ENCODE data around the gene GAR1. TPM values are rescaled to one million over a fixed set of nuclear protein-coding genes. Genes with fewer than 3 reads are reported as not detected.
"Not testable (repeated sequence)": the region's sequence is repeated elsewhere in the genome, so short reads cannot be mapped to it uniquely, and the experiment has no call there.

GAR1 gene
- 10 to 100 TPM; 14.5 to 17.8 TPM for total RNA-seq
- 28.5 TPM for polyA plus RNA-seq (ENCODE audit: insufficient read depth, low read depth, low replicate concordance)
- long read RNA-seq, donor 1, transcript GAR1-201 (7 exons, 1,224 nt) = major isoform, 10 of 26 reads
- long read RNA-seq, donor 1, partial matches to known transcripts = 14 of 26 reads
- long read RNA-seq, donor 1, other reads (novel, unspliced or antisense) = 0 of 26 reads
- long read RNA-seq, donor 2, partial matches to known transcripts = 18 of 21 reads
- long read RNA-seq, donor 2, other reads (novel, unspliced or antisense) = 0 of 21 reads

DNA sequence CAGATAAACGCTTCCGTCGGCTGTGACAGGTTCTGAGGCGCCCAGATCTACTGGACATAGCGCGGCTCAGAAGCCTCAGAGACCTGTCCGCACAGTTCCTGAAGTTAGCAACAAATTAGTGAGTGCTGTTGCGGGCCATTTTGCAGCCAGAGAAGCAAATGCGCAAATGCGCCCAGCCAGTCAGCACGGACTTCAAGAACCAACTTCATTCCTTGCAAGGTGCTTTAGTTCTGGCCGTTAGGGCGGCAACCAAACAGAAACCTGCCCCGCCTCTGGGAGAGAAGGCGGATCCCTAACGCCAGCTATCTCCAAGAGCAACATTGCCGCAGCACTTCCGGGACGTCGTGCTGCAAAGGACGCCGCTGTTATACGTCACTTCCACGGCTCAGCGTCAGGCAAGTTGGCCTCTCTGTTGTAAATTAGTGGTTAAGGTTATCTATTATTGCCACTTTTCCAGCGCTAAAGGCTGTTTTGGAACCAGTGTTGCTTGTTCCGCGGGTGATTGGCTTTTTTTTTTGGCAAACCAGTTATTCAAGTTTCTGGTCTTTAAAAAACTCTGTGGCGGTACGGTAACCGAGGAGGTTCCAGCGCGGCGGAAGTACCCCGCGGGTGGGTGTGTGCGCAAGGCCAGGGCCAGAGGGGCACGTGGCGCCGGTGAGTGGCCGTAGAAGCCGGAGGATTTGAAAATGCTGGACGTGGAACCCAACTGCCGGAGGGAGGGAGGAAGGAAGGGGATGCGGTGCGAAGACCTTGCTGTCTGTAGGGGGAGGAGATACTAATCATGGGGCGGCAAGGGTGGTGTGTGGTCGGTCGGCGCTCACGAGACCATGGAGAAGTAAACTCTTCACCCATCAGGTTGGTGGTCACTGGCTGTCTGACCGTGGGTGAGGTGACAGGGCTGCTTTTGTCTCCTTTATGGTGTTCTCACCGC lies at the start of gene GAR1:
TSS of gene GAR1 (plus strand) at position 612 of the 931 bp plus-strand sequence. CDS start 403 bp downstream, outside the sequence.
- WGBS, 2 donors = 0% methylated on average over 22 to 53 of the region's 53 CpGs
- Histone ChIP-seq H3K27me3 (no peaks in the 10 kb centered on the region), H3K4me1 (peaks cover 8% of the 10 kb centered on the region), H3K36me3 (ENCODE audit: low read depth, missing control alignments) (no peaks in the 10 kb centered on the region), H3K9me3 (no peaks in the 10 kb centered on the region), H3K27ac (peak within 1 kb of the TSS; percentile 89 to 92), H3K4me3 (peak within 1 kb of the TSS; percentile 84 to 87)
- peak; percentile 97 for DNase-seq
- TF ChIP-seq, protein P1, sequence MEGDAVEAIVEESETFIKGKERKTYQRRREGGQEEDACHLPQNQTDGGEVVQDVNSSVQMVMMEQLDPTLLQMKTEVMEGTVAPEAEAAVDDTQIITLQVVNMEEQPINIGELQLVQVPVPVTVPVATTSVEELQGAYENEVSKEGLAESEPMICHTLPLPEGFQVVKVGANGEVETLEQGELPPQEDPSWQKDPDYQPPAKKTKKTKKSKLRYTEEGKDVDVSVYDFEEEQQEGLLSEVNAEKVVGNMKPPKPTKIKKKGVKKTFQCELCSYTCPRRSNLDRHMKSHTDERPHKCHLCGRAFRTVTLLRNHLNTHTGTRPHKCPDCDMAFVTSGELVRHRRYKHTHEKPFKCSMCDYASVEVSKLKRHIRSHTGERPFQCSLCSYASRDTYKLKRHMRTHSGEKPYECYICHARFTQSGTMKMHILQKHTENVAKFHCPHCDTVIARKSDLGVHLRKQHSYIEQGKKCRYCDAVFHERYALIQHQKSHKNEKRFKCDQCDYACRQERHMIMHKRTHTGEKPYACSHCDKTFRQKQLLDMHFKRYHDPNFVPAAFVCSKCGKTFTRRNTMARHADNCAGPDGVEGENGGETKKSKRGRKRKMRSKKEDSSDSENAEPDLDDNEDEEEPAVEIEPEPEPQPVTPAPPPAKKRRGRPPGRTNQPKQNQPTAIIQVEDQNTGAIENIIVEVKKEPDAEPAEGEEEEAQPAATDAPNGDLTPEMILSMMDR (IDR thresholded peaks at IDR 0.05) = no peak
- no peak for TF ChIP-seq POLR2A (IDR thresholded peaks at IDR 0.05)
- intact Hi-C loops (cut with DNase I; ENCODE audit: low total_unique reads) = loop anchor here (10.0 kb wide), 1 partner anchor 121 kb away; no protein-coding TSS in a partner anchor

DNA sequence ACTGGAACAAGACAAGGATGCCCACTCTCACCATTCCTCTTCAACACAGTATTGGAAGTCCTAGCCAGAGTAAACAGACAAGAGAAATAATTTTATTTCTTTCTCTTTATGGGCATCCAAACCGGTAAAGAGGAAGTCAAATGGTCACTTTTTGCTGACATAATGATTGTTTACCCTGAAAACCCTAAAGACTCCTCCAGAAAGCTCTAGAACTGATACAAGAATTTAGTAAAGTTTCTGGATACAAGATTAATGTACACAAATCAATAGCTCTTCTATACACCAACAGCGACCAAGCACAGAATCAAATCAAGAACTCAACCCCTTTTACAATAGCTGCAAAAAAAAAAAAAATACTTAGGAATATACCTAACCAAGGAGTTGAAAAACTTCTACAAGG lies 33.5 kb upstream of the GAR1 start:
- intact Hi-C loops (cut with DNase I; ENCODE audit: low total_unique reads); H3K4me1 ChIP-seq; DNase-seq; H3K9me3 ChIP-seq; H3K36me3 ChIP-seq (ENCODE audit: low read depth, missing control alignments); H3K4me3 ChIP-seq; H3K27me3 ChIP-seq; H3K27ac ChIP-seq: not testable (repeated sequence)
- 90 to 93% methylated on average over 2 of the region's 2 CpGs for WGBS, 2 donors

DNA sequence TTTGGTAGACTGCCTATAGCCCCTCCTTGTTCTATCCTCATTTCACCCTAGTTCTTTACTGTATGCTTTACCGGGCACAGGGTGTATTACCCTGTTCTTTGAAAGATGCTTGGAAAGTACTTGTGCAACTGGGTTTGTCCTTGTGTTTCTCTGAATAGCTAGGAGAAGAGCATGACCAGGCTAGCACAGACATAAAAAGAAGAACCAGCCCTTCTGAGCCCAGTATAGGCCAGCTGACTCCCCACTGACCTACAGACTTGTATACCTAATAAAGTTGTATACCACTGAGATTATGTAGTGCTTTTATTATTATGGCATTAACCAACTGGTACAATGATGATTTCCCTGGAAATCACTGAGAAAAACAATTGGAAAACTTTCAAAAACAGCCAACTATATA lies 28.7 kb upstream of the GAR1 start:
- Histone ChIP-seq H3K4me3 (no peak overlapping the region), H3K4me1 (no peaks in the 10 kb centered on the region), H3K27me3 (no peaks in the 10 kb centered on the region), H3K27ac (no peak overlapping the region), H3K36me3 (ENCODE audit: low read depth, missing control alignments) (no peaks in the 10 kb centered on the region), H3K9me3 (no peaks in the 10 kb centered on the region)
- 72 to 88% methylated on average over 1 of the region's 1 CpG for WGBS, 2 donors
- intact Hi-C loops (cut with DNase I; ENCODE audit: low total_unique reads) = no loop called here
- TF ChIP-seq, protein P1 (IDR thresholded peaks at IDR 0.05) = no peak
- no peak for TF ChIP-seq POLR2A (IDR thresholded peaks at IDR 0.05)
- DNase-seq = no peak

DNA sequence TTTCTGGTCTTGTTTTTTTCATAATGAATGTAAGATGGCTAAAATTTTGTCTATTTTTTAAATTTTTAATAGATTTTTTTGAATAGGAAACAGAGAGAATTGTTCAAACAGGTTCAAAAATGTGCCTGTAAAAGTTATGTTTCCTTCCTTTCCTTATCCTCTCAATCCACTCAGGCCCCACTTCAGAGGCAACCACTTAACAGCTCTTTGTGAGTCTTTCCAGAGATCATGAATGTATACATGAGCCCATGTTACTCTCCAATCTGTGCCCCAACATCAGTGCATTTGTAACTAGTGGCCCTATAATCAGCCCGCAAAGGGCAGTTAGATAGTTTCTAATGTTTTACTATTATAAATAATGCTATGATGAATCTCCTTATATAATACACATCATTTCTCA lies 27.8 kb upstream of the GAR1 start:
- Histone ChIP-seq H3K9me3 (no peaks in the 10 kb centered on the region), H3K36me3 (ENCODE audit: low read depth, missing control alignments) (no peaks in the 10 kb centered on the region), H3K4me3 (no peak overlapping the region), H3K27ac (no peak overlapping the region), H3K27me3 (no peaks in the 10 kb centered on the region), H3K4me1 (no peaks in the 10 kb centered on the region)
- intact Hi-C loops (cut with DNase I; ENCODE audit: low total_unique reads) = no loop called here
- TF ChIP-seq, protein P1 (IDR thresholded peaks at IDR 0.05) = no peak
- no peak for TF ChIP-seq POLR2A (IDR thresholded peaks at IDR 0.05)
- no peak for DNase-seq
- 91 to 92% methylated on average over 1 of the region's 1 CpG for WGBS, 2 donors

DNA sequence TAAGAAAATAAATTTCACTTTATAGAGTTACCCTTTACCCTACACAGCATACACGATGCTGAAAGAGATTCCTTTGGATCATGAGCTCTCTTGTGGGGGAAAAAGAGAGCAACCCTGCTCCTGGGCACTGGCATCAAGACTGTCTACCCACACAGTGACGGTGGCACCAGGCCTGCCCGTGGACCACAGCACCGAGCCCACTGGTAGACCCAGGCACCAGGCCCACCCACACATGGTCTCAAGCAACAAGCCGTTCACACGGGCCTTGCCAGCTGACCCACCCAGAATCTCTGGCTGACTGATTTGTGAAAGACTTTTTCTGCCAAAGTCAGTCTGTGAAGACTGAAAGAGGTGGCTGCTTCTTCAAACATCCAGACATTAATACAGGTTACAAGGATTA lies 20.5 kb upstream of the GAR1 start:
- H3K9me3 ChIP-seq = no peaks in the 10 kb centered on the region
- H3K4me1 ChIP-seq = no peaks in the 10 kb centered on the region
- no peaks in the 10 kb centered on the region for H3K27me3 ChIP-seq
- no peak overlapping the region for H3K27ac ChIP-seq
- H3K36me3 ChIP-seq (ENCODE audit: low read depth, missing control alignments) = no peaks in the 10 kb centered on the region
- TF ChIP-seq POLR2A (IDR thresholded peaks at IDR 0.05) = no peak
- TF ChIP-seq, protein P1 (IDR thresholded peaks at IDR 0.05) = no peak
- intact Hi-C loops (cut with DNase I; ENCODE audit: low total_unique reads) = no loop called here
- DNase-seq = no peak
- WGBS, 2 donors = 96% methylated on average over 6 of the region's 6 CpGs
- no peak overlapping the region for H3K4me3 ChIP-seq

All from testis (tissue), 5 donors.